H1 (cell line): ENCODE measurements around the gene SNAPC3. TPM values are rescaled to one million over a fixed set of nuclear protein-coding genes. Genes with fewer than 3 reads are reported as not detected.

ENCODE experiments used
- CTCF ChIA-PET: fragments of 300-600 bp; sonication (Branson Sonifier 250); formaldehyde crosslinking; loops from one replicate; lab custom pipeline; 2021; ENCODE audit not compliant: partially characterized antibody; lab: Charles Lee
- POLR2A ChIA-PET: fragments of 300-600 bp; sonication (Branson Sonifier 250); formaldehyde crosslinking; loops from one replicate; lab custom pipeline; 2021; ENCODE audit warnings: inconsistent platforms; ENCODE audit not compliant: partially characterized antibody; lab: Charles Lee
- DNase-seq, 2 experiments: peaks; one replicate each; pipeline versions ENCODE4 v3.0.0 to v3.0.0-alpha.2; 2010 to 2022; ENCODE audit warnings: low spot score in 2 of 2, low read depth in 1 of 2, mixed read lengths in 1 of 2
- FAIRE-seq: peaks from 2 replicates; lab custom pipeline; 2011; peaks lifted over from hg19 to GRCh38; lab: Jason Lieb, UNC
- H2AFZ ChIP-seq: 2 replicates; pipeline ENCODE4 v1.8.1; 2012; ENCODE audit warnings: low read length, inconsistent platforms
- H2AK5ac ChIP-seq: 2 replicates; pipeline ENCODE4 v1.6.1; 2013; ENCODE audit warnings: low read depth, low read length
- H2BK120ac ChIP-seq: replicated peaks from 2 replicates; pipeline ENCODE3; 2013; ENCODE audit warnings: low read depth, low read length, inconsistent platforms
- H2BK12ac ChIP-seq: 2 replicates; pipeline ENCODE4 v1.6.1; 2013; ENCODE audit warnings: low read depth, low read length
- H2BK15ac ChIP-seq: 2 replicates; pipeline ENCODE4 v1.6.1; 2013; ENCODE audit warnings: low read length
- H2BK20ac ChIP-seq: 2 replicates; pipeline ENCODE4 v1.6.1; 2013; ENCODE audit warnings: low read length
- H2BK5ac ChIP-seq: 2 replicates; pipeline ENCODE4 v1.6.1; 2013; ENCODE audit warnings: low read depth, low read length
- H3K14ac ChIP-seq: 2 replicates; pipeline ENCODE4 v1.6.1; 2013; ENCODE audit warnings: inconsistent platforms; ENCODE audit not compliant: insufficient read length
- H3K18ac ChIP-seq: 2 replicates; pipeline ENCODE4 v1.6.1; 2013; ENCODE audit warnings: low read length; ENCODE audit errors: extremely low read depth
- H3K23ac ChIP-seq: 2 replicates; pipeline ENCODE4 v1.6.1; 2013; ENCODE audit warnings: inconsistent platforms; ENCODE audit not compliant: insufficient read length
- H3K23me2 ChIP-seq: 2 replicates; pipeline ENCODE4 v1.6.1; 2013; ENCODE audit warnings: low read depth, low read length
- H3K27ac ChIP-seq: 2 replicates; pipeline ENCODE4 v1.6.1; 2011; ENCODE audit warnings: low read depth, low read length, inconsistent platforms
- H3K27me3 ChIP-seq, 4 experiments: replicated peaks in 1 of 4; 1 replicate in 1 of 4; 2 replicates in 3 of 4; pipeline versions ENCODE4 v1.6.1 to v1.8.1; 2011 to 2013; ENCODE audit warnings: low read length in 3 of 4, mild to moderate bottlenecking in 3 of 4, inconsistent platforms in 2 of 4, mixed read lengths in 2 of 4, moderate library complexity in 1 of 4; ENCODE audit not compliant: control insufficient read depth in 3 of 4, insufficient read depth in 3 of 4; ENCODE audit errors: extremely low read depth in 1 of 4
- H3K36me3 ChIP-seq, 4 experiments: 2 replicates each; pipeline versions ENCODE4 v1.6.1 to v1.8.1; 2011 to 2013; ENCODE audit warnings: mild to moderate bottlenecking in 4 of 4, low read length in 3 of 4, moderate library complexity in 2 of 4, control low read depth in 1 of 4, inconsistent platforms in 1 of 4; ENCODE audit not compliant: insufficient read depth in 4 of 4, control insufficient read depth in 2 of 4
- H3K4ac ChIP-seq: replicated peaks from 2 replicates; pipeline ENCODE3; 2013; ENCODE audit warnings: low read length, low read depth, mixed read lengths, inconsistent platforms; ENCODE audit not compliant: insufficient read length
- H3K4me1 ChIP-seq, 4 experiments: replicated peaks in 1 of 4; 1 replicate in 1 of 4; 2 replicates in 3 of 4; pipeline versions ENCODE4 v1.6.1 to v1.8.1; 2011 to 2013; ENCODE audit warnings: low read length in 3 of 4, inconsistent platforms in 2 of 4, mixed read lengths in 1 of 4; ENCODE audit not compliant: insufficient read depth in 4 of 4, control insufficient read depth in 3 of 4
- H3K4me2 ChIP-seq, 2 experiments: 2 replicates each; pipeline versions ENCODE4 v1.6.1 to v1.8.1; 2011 to 2013; ENCODE audit warnings: low read depth in 2 of 2, low read length in 2 of 2, control low read depth in 1 of 2, inconsistent platforms in 1 of 2, mild to moderate bottlenecking in 1 of 2; ENCODE audit not compliant: insufficient read depth in 1 of 2
- H3K4me3 ChIP-seq, 4 experiments: fragments of 200-600, 300-600 bp in 1 of 4; sonication (generic), shearing (Covaris generic), sonication (Bioruptor Twin) in 1 of 4; 2 replicates each; pipeline versions ENCODE4 v1.5.1 to v1.8.1; 2011 to 2016; ENCODE audit warnings: low read length in 4 of 4, low read depth in 3 of 4, control low read depth in 2 of 4, inconsistent platforms in 2 of 4, mild to moderate bottlenecking in 2 of 4, mixed read lengths in 1 of 4, moderate library complexity in 1 of 4; ENCODE audit not compliant: insufficient read depth in 2 of 4; ENCODE audit errors: extremely low read depth in 1 of 4
- H3K56ac ChIP-seq: replicated peaks from 2 replicates; pipeline ENCODE3; 2013; ENCODE audit warnings: low read depth, mild to moderate bottlenecking, mixed read lengths, low read length, inconsistent platforms; ENCODE audit not compliant: insufficient read length
- H3K79me1 ChIP-seq: 2 replicates; pipeline ENCODE4 v1.6.1; 2013; ENCODE audit warnings: low read depth, low read length, control low read depth
- H3K79me2 ChIP-seq, 2 experiments: 2 replicates each; pipeline versions ENCODE4 v1.6.1 to v1.8.1; 2012 to 2013; ENCODE audit warnings: low read length in 2 of 2, mild to moderate bottlenecking in 2 of 2, inconsistent platforms in 1 of 2; ENCODE audit not compliant: insufficient read depth in 2 of 2, control insufficient read depth in 1 of 2
- H3K9ac ChIP-seq, 4 experiments: replicated peaks in 1 of 4; 1 replicate in 1 of 4; 2 replicates in 3 of 4; pipeline versions ENCODE4 v1.6.1 to v1.8.1; 2011 to 2013; ENCODE audit warnings: low read depth in 3 of 4, low read length in 3 of 4, control low read depth in 2 of 4, mild to moderate bottlenecking in 2 of 4, moderate library complexity in 2 of 4, inconsistent platforms in 1 of 4; ENCODE audit errors: extremely low read depth in 1 of 4
- H3K9me3 ChIP-seq, 2 experiments: 2 replicates each; pipeline versions ENCODE4 v1.6.1 to v1.8.1; 2012 to 2013; ENCODE audit warnings: mild to moderate bottlenecking in 2 of 2, moderate library complexity in 2 of 2, control low read depth in 1 of 2, inconsistent platforms in 1 of 2, low read depth in 1 of 2, low read length in 1 of 2, mixed read lengths in 1 of 2; ENCODE audit not compliant: insufficient read depth in 2 of 2
- H4K20me1 ChIP-seq, 2 experiments: replicated peaks in 1 of 2; 2 replicates each; pipeline versions ENCODE3 to v1.8.1; 2011 to 2013; ENCODE audit warnings: inconsistent platforms in 2 of 2, low read length in 2 of 2, mild to moderate bottlenecking in 1 of 2; ENCODE audit not compliant: insufficient read depth in 2 of 2, control insufficient read depth in 1 of 2
- H4K5ac ChIP-seq: 2 replicates; pipeline ENCODE4 v1.6.1; 2013; ENCODE audit warnings: low read length, low read depth, mixed read lengths, inconsistent platforms; ENCODE audit not compliant: insufficient read length
- H4K8ac ChIP-seq: 2 replicates; pipeline ENCODE4 v1.8.0; 2013; ENCODE audit warnings: mild to moderate bottlenecking, moderate library complexity, low read length, inconsistent platforms; ENCODE audit not compliant: insufficient read depth; ENCODE audit errors: extremely low read depth
- H4K91ac ChIP-seq: replicated peaks from 2 replicates; pipeline ENCODE3; 2013; ENCODE audit warnings: low read length, mixed read lengths, inconsistent platforms; ENCODE audit not compliant: insufficient read length
- CHD1 ChIP-seq: IDR thresholded peaks from 2 replicates; pipeline ENCODE4 v1.6.1; 2012; ENCODE audit warnings: low read depth, low read length, improper control_type of control experiment
- FOSL1 ChIP-seq: IDR thresholded peaks from 2 replicates; pipeline ENCODE4 v1.6.1; 2011; ENCODE audit warnings: mild to moderate bottlenecking, low read depth, low read length, moderate library complexity; ENCODE audit not compliant: insufficient read depth
- GABPA ChIP-seq: IDR thresholded peaks from 2 replicates; pipeline ENCODE4 v1.6.1; 2011; ENCODE audit warnings: mild to moderate bottlenecking, low read length, moderate library complexity, borderline replicate concordance; ENCODE audit not compliant: insufficient read depth
- GTF2F1 ChIP-seq: IDR thresholded peaks from 2 replicates; pipeline ENCODE4 v1.6.1; 2012; ENCODE audit warnings: low read depth, low read length, improper control_type of control experiment, borderline replicate concordance
- SP1 ChIP-seq: IDR thresholded peaks from 2 replicates; pipeline ENCODE4 v1.6.1; 2011; ENCODE audit warnings: low read depth, low read length
- WGBS, 2 experiments: shearing (Covaris generic) in 1 of 2; methylation state at CpG; one replicate each; pipeline versions ENCODE4 v1.1.6 to v1.1.7; 2013 to 2015; ENCODE audit warnings: low lambda C conversion rate in 2 of 2, mixed read lengths in 2 of 2, inconsistent platforms in 1 of 2, low coverage in 1 of 2, missing lambda C conversion rate in 1 of 2; ENCODE audit not compliant: insufficient replicate concordance in 2 of 2, insufficient coverage in 1 of 2, insufficient read length in 1 of 2; ENCODE audit errors: extremely low coverage in 1 of 2, missing lambda C conversion rate in 1 of 2; 5-methylcytosine and 5-hydroxymethylcytosine counted together
- polyA plus RNA-seq, 7 experiments: library from polyadenylated mRNA; depleted of rRNA in 3 of 7; stranded (reverse) in 5 of 7; unstranded in 2 of 7; fragments of >200 nt in 5 of 7; fragments of 200-250 nt in 2 of 7; gene quantifications; 1 replicate in 5 of 7; 2 replicates in 1 of 7; 4 replicates in 1 of 7; pipeline versions ENCODE4 v1.2.1 to v1.2.3, GENCODE V29; 2011 to 2013; ENCODE audit warnings: missing spikeins in 2 of 7, mixed read lengths in 2 of 7
- total RNA-seq: library from RNA; stranded (reverse); fragmentation: NEBNext Ultra II Directional; extraction: Animal tissue kit (Norgen Biotek cat#: 25700); gene quantifications from 2 replicates; pipeline ENCODE4 v1.2.1, GENCODE V29; 2021

The SNAPC3 gene
- total and polyA plus RNA-seq, 2 of the 8 experiments (the other 6 are each of a cell fraction or from before 2014, with no cell fraction given), result 11.9 to 25.8 TPM

- Histone ChIP-seq H3K23ac (no peak overlapping the region), H2BK15ac (no peak overlapping the region), H2BK12ac (no peak overlapping the region), H3K27me3 (no peaks in the 10 kb centered on the region), H3K14ac (no peak overlapping the region), H4K91ac (no peak overlapping the region), H3K4ac (no peak overlapping the region), H2BK20ac (no peak overlapping the region), H2BK120ac (no peak overlapping the region), H4K5ac (no peak overlapping the region), H4K8ac (no peak overlapping the region), H2AFZ (no peak overlapping the region), H3K23me2 (no peaks in the 10 kb centered on the region), H3K9ac (no peak overlapping the region), H3K9me3 (no peaks in the 10 kb centered on the region), H3K56ac (no peak overlapping the region), H4K20me1 (no peaks in the 10 kb centered on the region), H2BK5ac (no peak overlapping the region), H3K79me2 (no peaks in the 10 kb centered on the region), H3K18ac (no peak overlapping the region), H2AK5ac (no peak overlapping the region), H3K27ac (no peak overlapping the region), H3K79me1 (no peaks in the 10 kb centered on the region), H3K4me2 (no peak overlapping the region), H3K4me1 (no peaks in the 10 kb centered on the region), H3K36me3 (no peaks in the 10 kb centered on the region), H3K4me3 (no peak overlapping the region)
- WGBS, 2 experiments, result 93% methylated on average over 5 of the region's 5 CpGs; no CpG with 5 or more reads in 1 of the 2 experiments
- no peak for DNase-seq
- ChIA-PET POLR2A (no interaction called here), CTCF (interaction anchor here (0.8 to 2.2 kb wide), 2 partner anchors 12 to 180 kb away, joined by 4 to 7 read pairs; no protein-coding TSS in a partner anchor)
- no peak for TF ChIP-seq SP1
- TF ChIP-seq CHD1, result no peak
- TF ChIP-seq FOSL1, result no peak
- no peak for TF ChIP-seq GTF2F1
- no peak for TF ChIP-seq GABPA
- FAIRE-seq, result no peak
Observed at GRCh38 chr9:15392363-15392762, 30.3 kb upstream of the SNAPC3 start.
